Endometrial microvascular endothelial cells (primary cell): ENCODE measurements around the gene UST. TPM values are rescaled to one million over a fixed set of nuclear protein-coding genes. Genes with fewer than 3 reads are reported as not detected.
"Not testable (repeated sequence)": the region's sequence is repeated elsewhere in the genome, so short reads cannot be mapped to it uniquely, and the experiment has no call there.

ENCODE experiments used
- in situ Hi-C: cut with HindIII; loops from 2 replicates; pipeline ENCODE4 v1.10.0; 2017; ENCODE audit warnings: low sequenced_read_pairs, low pct_unique_long_range_greater_than_20kb; ENCODE audit errors: inconsistent ontology term
- total RNA-seq: library from RNA; depleted of rRNA; stranded (reverse); fragments of >200 nt; gene quantifications from one replicate; pipeline ENCODE4 v1.2.3, GENCODE V29; 2015; ENCODE audit errors: inconsistent ontology term

The UST gene
- total RNA-seq, 1 donor from 2014 or later = 0.09 TPM

- in situ Hi-C loops = no loop called here
Observed at GRCh38 chr6:148825492-148825891, 78.7 kb downstream of the UST start.

DNA sequence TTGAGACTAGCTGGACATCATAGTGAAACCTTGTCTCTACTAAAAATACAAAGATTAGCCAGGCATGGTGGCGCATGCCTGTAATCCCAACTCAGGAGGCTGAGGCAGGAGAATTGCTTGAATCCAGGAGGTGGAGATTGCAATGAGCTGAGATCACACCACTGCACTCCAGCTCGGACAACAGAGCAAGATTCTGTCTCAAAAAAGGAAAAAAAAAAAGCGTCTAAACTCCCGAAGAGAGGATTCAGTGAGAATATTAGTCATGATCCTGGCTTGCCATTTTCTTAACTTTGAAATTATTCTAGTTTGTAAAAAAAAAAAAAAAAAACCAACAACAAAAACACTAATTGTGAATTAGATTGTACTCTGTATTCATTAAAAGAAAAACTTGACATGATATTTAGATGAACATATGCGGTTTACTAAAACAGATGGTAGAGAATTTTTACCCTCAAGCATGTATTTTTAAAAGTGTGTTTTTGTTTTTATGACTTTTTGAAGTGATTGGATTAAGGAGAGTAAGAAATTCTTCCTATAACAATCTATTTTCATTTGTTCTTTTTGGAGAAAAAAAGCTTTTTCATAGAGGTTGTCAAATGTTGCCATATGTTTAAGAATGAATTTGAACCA, 80.7 kb downstream of the UST start:
- in situ Hi-C loops = no loop called here

GRCh38 chr6:148828047-148828446, 81.2 kb downstream of the UST start:
- in situ Hi-C loops = no loop called here

- in situ Hi-C loops = no loop called here
Observed at GRCh38 chr6:148829415-148830101, 82.7 kb downstream of the UST start.

- in situ Hi-C loops = no loop called here
Observed at GRCh38 chr6:148830614-148831013, 83.8 kb downstream of the UST start.

GRCh38 chr6:148831064-148831463, 84.2 kb downstream of the UST start:
- in situ Hi-C loops = no loop called here

DNA sequence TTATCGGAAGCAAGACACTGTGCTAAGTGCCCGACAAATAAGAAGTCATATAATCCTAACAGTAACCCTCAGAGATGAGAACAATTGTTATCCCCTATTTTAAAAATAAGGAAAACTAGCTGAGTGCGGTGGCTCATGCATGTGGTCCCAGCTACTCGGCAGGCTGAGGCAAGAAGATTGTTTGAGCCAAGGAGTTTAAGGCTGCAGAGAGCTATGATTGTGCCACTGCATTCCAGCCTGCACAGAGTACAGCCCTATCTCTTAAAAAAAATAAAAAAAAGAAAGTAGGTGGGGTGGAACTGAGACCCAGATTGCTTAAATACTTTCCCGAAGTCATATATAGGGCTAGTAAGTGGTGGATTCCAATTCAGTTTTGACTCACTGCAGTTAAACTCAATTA, 84.7 kb downstream of the UST start:
- in situ Hi-C loops = no loop called here

GRCh38 chr6:148835920-148836441, 89.2 kb downstream of the UST start:
- in situ Hi-C loops = no loop called here

GRCh38 chr6:148836751-148837150, 89.9 kb downstream of the UST start:
- in situ Hi-C loops = no loop called here

DNA sequence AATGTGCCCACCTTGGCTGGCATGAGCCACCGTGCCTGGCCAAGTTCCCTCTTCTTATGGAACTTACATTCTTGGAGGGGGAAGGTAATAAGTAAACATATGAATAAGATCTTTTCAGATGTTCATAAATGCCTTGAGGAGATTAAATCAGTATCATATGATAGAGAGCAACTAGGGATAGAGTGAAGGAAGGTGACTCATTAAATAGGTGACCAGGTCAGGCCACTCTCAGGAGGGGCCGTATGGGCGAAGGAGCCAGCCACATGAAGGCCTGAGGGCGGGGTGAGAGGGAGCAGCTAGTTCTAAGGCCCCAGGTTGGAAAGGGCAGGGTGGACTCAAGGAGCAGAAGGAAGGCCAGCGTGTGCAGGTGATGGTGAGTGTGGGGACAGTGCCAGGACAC, 91.1 kb downstream of the UST start:
- in situ Hi-C loops = no loop called here

GRCh38 chr6:148839044-148839443, 92.2 kb downstream of the UST start:
- in situ Hi-C loops = no loop called here

- in situ Hi-C loops = no loop called here
Observed at GRCh38 chr6:148840256-148840655, 93.4 kb downstream of the UST start.

DNA sequence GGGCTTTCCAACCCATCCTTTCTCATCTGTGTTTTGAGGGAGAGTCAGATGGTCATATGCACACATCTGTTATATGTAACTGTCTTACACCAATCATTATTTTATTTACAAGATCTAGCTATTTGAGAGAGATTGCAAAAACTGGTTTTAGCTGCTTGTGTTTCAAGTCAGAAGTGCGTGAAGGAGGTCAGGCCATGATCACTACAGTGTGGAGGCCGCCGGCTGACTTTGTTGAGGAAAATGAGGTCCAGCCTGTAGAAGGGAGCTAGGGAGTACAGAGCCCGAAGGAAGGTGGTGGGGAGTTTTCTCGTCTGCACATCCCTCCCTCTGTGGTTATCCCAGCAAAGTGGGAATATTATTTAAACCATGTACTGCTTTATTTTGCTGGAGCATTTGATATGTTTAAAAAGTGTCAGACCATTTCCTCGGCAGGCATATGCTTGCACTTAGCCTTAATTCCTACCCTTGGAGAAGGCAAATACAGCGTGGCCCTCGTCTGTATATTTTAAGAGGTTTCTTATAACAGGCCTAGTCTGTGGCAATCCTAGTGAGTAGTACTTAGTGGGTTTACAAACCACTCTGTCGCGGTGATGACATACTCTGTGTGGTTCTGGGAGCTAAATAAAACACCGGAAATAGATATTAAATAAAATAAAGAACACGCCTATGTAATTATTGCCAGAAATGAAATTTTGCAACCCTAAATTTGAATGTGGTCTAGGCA, 95.6 kb downstream of the UST start:
- in situ Hi-C loops = no loop called here

DNA sequence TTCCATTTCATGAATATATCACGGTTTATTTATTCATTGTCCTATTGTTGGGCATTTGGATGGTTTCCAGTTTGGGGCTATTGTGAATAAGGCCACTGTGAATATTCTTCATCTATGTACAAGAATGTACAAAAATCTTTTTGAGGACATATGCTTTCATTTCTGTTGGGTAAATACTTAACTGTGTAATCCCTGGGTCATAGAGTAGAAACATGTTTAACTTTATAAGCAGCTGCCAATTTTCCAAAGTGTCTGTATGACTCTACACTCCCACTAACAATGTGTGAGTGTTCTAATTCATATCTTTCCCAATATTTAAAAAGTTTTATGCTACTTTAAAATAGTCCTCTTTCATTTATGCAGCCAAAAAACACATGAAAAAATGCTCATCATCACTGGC, 98.6 kb downstream of the UST start:
- in situ Hi-C loops = no loop called here

DNA sequence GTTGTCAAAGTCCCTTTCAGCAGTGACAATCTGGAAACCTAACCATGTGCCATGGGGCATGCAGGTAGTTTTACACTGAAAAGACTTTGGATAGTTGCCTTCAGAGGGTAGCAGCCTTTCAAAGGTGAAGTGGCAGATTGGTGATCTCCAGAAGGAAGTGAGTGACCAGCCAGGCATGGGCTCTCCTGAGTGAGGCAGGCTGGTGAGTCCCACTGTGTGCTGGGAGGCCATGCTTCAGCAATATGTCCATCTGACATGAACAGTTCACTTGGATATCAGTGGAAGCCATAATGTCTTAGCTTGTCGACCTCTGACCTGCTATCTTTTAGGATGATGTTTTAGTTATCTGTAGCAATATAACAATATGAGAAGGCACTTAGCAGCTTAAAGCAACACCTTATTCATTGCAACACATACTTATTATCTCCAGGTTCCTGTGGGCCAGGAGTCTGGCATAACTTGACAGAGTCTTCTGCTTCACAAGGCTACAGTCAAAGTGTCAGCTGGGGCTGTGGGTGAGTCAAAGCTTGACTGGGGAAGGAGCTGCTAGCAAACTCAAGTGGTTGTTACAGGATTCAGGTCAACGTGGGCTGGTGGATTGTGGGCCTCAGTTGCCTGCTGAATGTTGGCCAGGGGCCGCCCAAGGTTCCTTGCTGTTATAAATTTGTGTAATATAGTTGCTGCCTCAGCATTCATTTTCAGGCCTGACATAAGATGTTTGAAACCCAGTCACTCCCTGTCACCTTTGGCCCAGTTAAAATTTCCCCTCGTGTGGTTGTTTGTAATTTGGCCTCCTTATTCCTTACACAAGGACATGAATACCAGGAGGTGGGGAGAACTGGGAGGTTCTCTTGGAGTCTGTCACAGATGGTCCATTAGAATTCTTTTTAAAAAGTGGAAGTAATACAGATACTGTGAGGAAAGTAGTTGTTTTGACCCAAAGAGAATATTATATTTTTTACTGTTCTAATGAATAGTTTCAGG, 100.2 kb downstream of the UST start:
- in situ Hi-C loops = no loop called here

- in situ Hi-C loops = no loop called here
Observed at GRCh38 chr6:148848915-148849314, 102.1 kb downstream of the UST start.

DNA sequence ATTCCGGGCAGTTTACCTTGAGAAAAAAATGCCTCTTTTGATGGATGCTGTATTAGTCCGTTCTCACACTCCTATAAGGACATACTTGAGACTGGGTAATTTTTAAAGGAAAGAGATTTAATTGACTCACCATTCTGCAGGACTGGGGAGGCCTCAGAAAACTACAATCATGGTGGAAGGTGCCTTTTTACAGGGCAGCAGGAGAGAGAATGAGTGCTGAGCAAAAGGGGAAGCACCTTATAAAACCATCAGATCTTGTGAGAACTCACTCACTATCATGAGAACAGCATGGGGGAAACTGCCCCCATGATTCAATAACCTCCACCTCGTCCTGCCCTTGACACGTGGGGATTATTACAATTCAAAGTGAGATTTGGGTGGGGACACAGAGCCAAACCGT, 102.6 kb downstream of the UST start:
- in situ Hi-C loops = not testable (repeated sequence)

- in situ Hi-C loops = no loop called here
Observed at GRCh38 chr6:148850964-148851363, 104.1 kb downstream of the UST start.
